DMS 273 (cell line): ENCODE data around the gene LMBR1.
"Not testable (repeated sequence)": the region's sequence is repeated elsewhere in the genome, so short reads cannot be mapped to it uniquely, and the experiment has no call there.

Experiments
- DNase-seq: peaks from one replicate; lab custom pipeline; 2025; ENCODE audit not compliant: unreplicated experiment; lab: John Stamatoyannopoulos, UW

The LMBR1 gene

GRCh38 chr7:156759579-156760202 is 133.3 kb downstream of the LMBR1 start:
- no peak for DNase-seq

- DNase-seq: no peak
These were observed 133.8 kb downstream of the LMBR1 start for GRCh38 chr7:156759143-156759542.

- DNase-seq: no peak
These were observed 138.8 kb downstream of the LMBR1 start for GRCh38 chr7:156754201-156754600.

GRCh38 chr7:156753630-156754029 is 139.4 kb downstream of the LMBR1 start:
- no peak for DNase-seq

- no peak for DNase-seq
These were observed 139.8 kb downstream of the LMBR1 start for GRCh38 chr7:156753229-156753560.

GRCh38 chr7:156752367-156753228 is 140.4 kb downstream of the LMBR1 start:
- no peak for DNase-seq

- DNase-seq: no peak
These were observed 141.7 kb downstream of the LMBR1 start for GRCh38 chr7:156751319-156751718.

GRCh38 chr7:156747718-156748117 is 145.3 kb downstream of the LMBR1 start:
- DNase-seq: no peak

GRCh38 chr7:156746891-156747290 is 146.1 kb downstream of the LMBR1 start:
- no peak for DNase-seq

GRCh38 chr7:156739596-156739995 is 153.4 kb downstream of the LMBR1 start:
- no peak for DNase-seq

- DNase-seq: peak; percentile 94
These were observed 157.1 kb downstream of the LMBR1 start for GRCh38 chr7:156735851-156736250.

- no peak for DNase-seq
These were observed 159.3 kb downstream of the LMBR1 start for GRCh38 chr7:156733638-156734037.

GRCh38 chr7:156732091-156732625 is 160.8 kb downstream of the LMBR1 start:
- no peak for DNase-seq

GRCh38 chr7:156731651-156732050 is 161.3 kb downstream of the LMBR1 start:
- no peak for DNase-seq

GRCh38 chr7:156725936-156726335 is 167.0 kb downstream of the LMBR1 start:
- DNase-seq: no peak

GRCh38 chr7:156725073-156725472 is 167.9 kb downstream of the LMBR1 start:
- DNase-seq: no peak

GRCh38 chr7:156722043-156722826 is 170.7 kb downstream of the LMBR1 start:
- DNase-seq: no peak

GRCh38 chr7:156703773-156704482 is 189.1 kb downstream of the LMBR1 start:
- DNase-seq: no peak

- no peak for DNase-seq
These were observed 189.8 kb downstream of the LMBR1 start for GRCh38 chr7:156703209-156703608.

- DNase-seq: no peak
These were observed 190.6 kb downstream of the LMBR1 start for GRCh38 chr7:156702399-156702798.

GRCh38 chr7:156701787-156702186 is 191.2 kb downstream of the LMBR1 start:
- not testable (repeated sequence) for DNase-seq
